B cell (primary cell): ENCODE measurements around the gene ADAM11. TPM values are rescaled to one million over a fixed set of nuclear protein-coding genes. Genes with fewer than 3 reads are reported as not detected.

ENCODE experiments used
- ATAC-seq: fragments of 200-7000 bp; cut with Tn5 transposase; one replicate; pipeline ENCODE4 v1.10.0; 2021; ENCODE audit warnings: low read depth, mild to moderate bottlenecking, moderate number of reproducible peaks, moderate library complexity
- CTCF ChIA-PET: fragments of 350-600 bp; sonication (Branson Sonifier 250); formaldehyde crosslinking; loops from one replicate; lab custom pipeline; 2021; ENCODE audit warnings: antibody characterized with exemption, inconsistent platforms; lab: Charles Lee
- POLR2A ChIA-PET: fragments of 350-600 bp; sonication (Branson Sonifier 250); formaldehyde crosslinking; loops from one replicate; lab custom pipeline; 2021; ENCODE audit warnings: antibody characterized with exemption; lab: Charles Lee
- DNase-seq: peaks from one replicate; pipeline ENCODE4 v3.0.0; 2013
- H2AFZ ChIP-seq: 2 replicates; pipeline ENCODE4 v1.6.1; 2012; ENCODE audit warnings: mild to moderate bottlenecking, low read depth, low read length; ENCODE audit not compliant: insufficient read depth, poor library complexity, severe bottlenecking
- H3K27ac ChIP-seq, 2 donors: 1 replicate in 1 of 2; 2 replicates in 1 of 2; pipeline ENCODE4 v1.5.1; 2012 to 2013; ENCODE audit warnings: low read length in 2 of 2, mild to moderate bottlenecking in 2 of 2, moderate library complexity in 1 of 2
- H3K27me3 ChIP-seq, 4 experiments: fragments of 200-600 bp in 1 of 4; sonication (generic) in 1 of 4; replicated peaks in 1 of 4; 1 replicate in 2 of 4; 2 replicates in 2 of 4; pipeline versions ENCODE4 v1.6.1 to v1.7.0; 2013 to 2016; ENCODE audit warnings: low read length in 3 of 4, mild to moderate bottlenecking in 2 of 4, mixed read lengths in 1 of 4, moderate library complexity in 1 of 4; ENCODE audit not compliant: insufficient read depth in 4 of 4, control insufficient read depth in 3 of 4; ENCODE audit errors: control extremely low read depth in 1 of 4
- H3K36me3 ChIP-seq, 2 experiments: replicated peaks in 1 of 2; 1 replicate in 1 of 2; 2 replicates in 1 of 2; pipeline versions ENCODE4 v1.6.1 to v1.7.1; 2013; ENCODE audit warnings: low read length in 1 of 2; ENCODE audit not compliant: insufficient read depth in 2 of 2, control insufficient read depth in 1 of 2; ENCODE audit errors: control extremely low read depth in 1 of 2, extremely low read depth in 1 of 2
- H3K4me1 ChIP-seq, 2 donors: fragments of 200-600 bp in 1 of 2; sonication (generic) in 1 of 2; 1 replicate in 1 of 2; 2 replicates in 1 of 2; pipeline versions ENCODE4 v1.5.1 to v1.6.1; 2013 to 2017; ENCODE audit warnings: low read length in 2 of 2; ENCODE audit not compliant: control insufficient read depth in 2 of 2, insufficient read depth in 2 of 2
- H3K4me2 ChIP-seq: replicated peaks from 2 replicates; pipeline ENCODE3; 2012; ENCODE audit warnings: mild to moderate bottlenecking, low read depth, low read length; ENCODE audit not compliant: poor library complexity, severe bottlenecking
- H3K4me3 ChIP-seq, 5 experiments: fragments of 200-600 bp in 1 of 5; sonication (generic) in 1 of 5; 1 replicate in 3 of 5; 2 replicates in 2 of 5; pipeline versions ENCODE4 v1.5.1 to v1.7.0; 2011 to 2016; ENCODE audit warnings: low read length in 4 of 5, mild to moderate bottlenecking in 4 of 5, low read depth in 2 of 5, control low read depth in 1 of 5, moderate library complexity in 1 of 5; ENCODE audit not compliant: insufficient read depth in 1 of 5; ENCODE audit errors: control extremely low read depth in 1 of 5, extremely low read depth in 1 of 5
- H3K79me2 ChIP-seq: fragments of 200-600 bp; sonication (generic); one replicate; pipeline ENCODE4 v1.6.0; 2016; ENCODE audit warnings: low read length; ENCODE audit not compliant: control insufficient read depth, insufficient read depth
- H3K9ac ChIP-seq: fragments of 200-600 bp; sonication (generic); 2 replicates; pipeline ENCODE4 v1.6.1; 2017; ENCODE audit warnings: mild to moderate bottlenecking, low read length, moderate library complexity
- H3K9me3 ChIP-seq, 3 donors: one replicate each; pipeline versions ENCODE4 v1.6.1 to v1.7.1; 2013; ENCODE audit warnings: low read length in 2 of 3; ENCODE audit not compliant: control insufficient read depth in 2 of 3, insufficient read depth in 1 of 3; ENCODE audit errors: control extremely low read depth in 1 of 3
- H4K20me1 ChIP-seq: 2 replicates; pipeline ENCODE4 v1.6.0; 2012; ENCODE audit warnings: mild to moderate bottlenecking, low read length; ENCODE audit not compliant: insufficient read depth, control insufficient read depth, poor library complexity, severe bottlenecking
- H3K27ac Mint-ChIP-seq: one replicate; pipeline ENCODE4 v1.8.0; 2021; ENCODE audit warnings: mixed read lengths
- H3K27me3 Mint-ChIP-seq: one replicate; pipeline ENCODE4 v1.8.0; 2021; ENCODE audit warnings: mixed read lengths
- H3K4me1 Mint-ChIP-seq: one replicate; pipeline ENCODE4 v1.8.0; 2021; ENCODE audit warnings: mixed read lengths
- H3K4me3 Mint-ChIP-seq: one replicate; pipeline ENCODE4 v1.8.0; 2021; ENCODE audit warnings: mixed read lengths
- H3K9me3 Mint-ChIP-seq: one replicate; pipeline ENCODE4 v1.8.0; 2022; ENCODE audit warnings: mixed read lengths; ENCODE audit not compliant: insufficient read depth
- EZH2 ChIP-seq: IDR thresholded peaks from 2 replicates; pipeline ENCODE4 v1.6.1; 2012; ENCODE audit warnings: borderline replicate concordance, low read depth, mild to moderate bottlenecking, moderate library complexity, low read length; ENCODE audit not compliant: insufficient read depth, poor library complexity, severe bottlenecking
- WGBS: methylation state at CpG from one replicate; pipeline ENCODE4 v1.1.5; 2013; ENCODE audit warnings: missing lambda C conversion rate; ENCODE audit not compliant: insufficient coverage; 5-methylcytosine and 5-hydroxymethylcytosine counted together
- intact Hi-C: fragments of 100-400 bp; cut with micrococcal nuclease; formaldehyde crosslinking; loops from one replicate; pipeline ENCODE4 v1.10.0; 2022
- polyA plus RNA-seq: library from polyadenylated mRNA; depleted of rRNA; stranded (reverse); fragments of >200 nt; gene quantifications from 2 replicates; pipeline ENCODE4 v1.2.3, GENCODE V29; 2012
- total RNA-seq, 2 donors: library from RNA; stranded (reverse); fragments of 120-200 nt in 1 of 2; gene quantifications; 1 replicate in 1 of 2; 2 replicates in 1 of 2; pipeline versions ENCODE4 v1.2.3 to v1.2.4, GENCODE V29; 2013 to 2022
- TF ChIP-seq, protein P1 (sequence below): fragments of 200-600 bp; IDR thresholded peaks from one replicate; pipeline ENCODE4 v1.8.0; 2022; ENCODE audit warnings: antibody characterized with exemption, mild to moderate bottlenecking

ADAM11 gene
- total and polyA plus RNA-seq, 2 donors (not counting 1 experiment from before 2014, with no cell fraction given) = 0.39 to 1.00 TPM

DNA sequence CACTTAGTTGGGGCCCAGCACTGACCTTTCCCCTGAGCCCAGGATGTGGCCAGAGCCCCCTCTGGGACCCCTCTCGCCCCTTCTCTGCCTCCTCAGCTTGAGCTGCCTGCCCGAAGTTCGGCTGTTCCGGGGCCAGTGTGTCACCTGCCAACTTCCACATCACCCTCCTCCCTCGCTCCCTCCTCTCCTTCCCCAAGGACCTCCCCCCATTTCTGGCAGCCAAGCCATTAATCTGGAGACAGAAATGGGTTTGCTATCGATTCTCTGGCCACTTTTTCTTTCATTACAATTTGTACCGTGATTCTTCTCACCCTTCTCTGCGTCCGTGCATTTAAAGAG, 8.8 kb upstream of the ADAM11 start:
- H3K4me3 ChIP-seq = no peak overlapping the region
- no peak overlapping the region for H3K4me2 ChIP-seq
- DNase-seq = no peak
- no peaks in the 10 kb centered on the region for H4K20me1 ChIP-seq
- Mint-ChIP-seq H3K27ac (no peak overlapping the region), H3K27me3 (peaks cover 3% of the 10 kb centered on the region), H3K4me1 (no peaks in the 10 kb centered on the region), H3K9me3 (no peaks in the 10 kb centered on the region), H3K4me3 (no peak overlapping the region)
- H3K27me3 ChIP-seq = no peaks in the 10 kb centered on the region
- H2AFZ ChIP-seq = no peak overlapping the region
- no peaks in the 10 kb centered on the region for H3K9me3 ChIP-seq
- ChIA-PET POLR2A (no interaction called here), CTCF (no interaction called here)
- intact Hi-C loops = no loop called here
- TF ChIP-seq, protein P1, sequence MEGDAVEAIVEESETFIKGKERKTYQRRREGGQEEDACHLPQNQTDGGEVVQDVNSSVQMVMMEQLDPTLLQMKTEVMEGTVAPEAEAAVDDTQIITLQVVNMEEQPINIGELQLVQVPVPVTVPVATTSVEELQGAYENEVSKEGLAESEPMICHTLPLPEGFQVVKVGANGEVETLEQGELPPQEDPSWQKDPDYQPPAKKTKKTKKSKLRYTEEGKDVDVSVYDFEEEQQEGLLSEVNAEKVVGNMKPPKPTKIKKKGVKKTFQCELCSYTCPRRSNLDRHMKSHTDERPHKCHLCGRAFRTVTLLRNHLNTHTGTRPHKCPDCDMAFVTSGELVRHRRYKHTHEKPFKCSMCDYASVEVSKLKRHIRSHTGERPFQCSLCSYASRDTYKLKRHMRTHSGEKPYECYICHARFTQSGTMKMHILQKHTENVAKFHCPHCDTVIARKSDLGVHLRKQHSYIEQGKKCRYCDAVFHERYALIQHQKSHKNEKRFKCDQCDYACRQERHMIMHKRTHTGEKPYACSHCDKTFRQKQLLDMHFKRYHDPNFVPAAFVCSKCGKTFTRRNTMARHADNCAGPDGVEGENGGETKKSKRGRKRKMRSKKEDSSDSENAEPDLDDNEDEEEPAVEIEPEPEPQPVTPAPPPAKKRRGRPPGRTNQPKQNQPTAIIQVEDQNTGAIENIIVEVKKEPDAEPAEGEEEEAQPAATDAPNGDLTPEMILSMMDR = no peak
- peaks cover 0 to 9% of the 10 kb centered on the region in 2 experiments for H3K36me3 ChIP-seq
- H3K27ac ChIP-seq = no peak overlapping the region
- no peak for ATAC-seq
- H3K79me2 ChIP-seq = no peaks in the 10 kb centered on the region
- no peak overlapping the region for H3K9ac ChIP-seq
- H3K4me1 ChIP-seq = no peaks in the 10 kb centered on the region
- 93% methylated on average over 8 of the region's 9 CpGs for WGBS

DNA sequence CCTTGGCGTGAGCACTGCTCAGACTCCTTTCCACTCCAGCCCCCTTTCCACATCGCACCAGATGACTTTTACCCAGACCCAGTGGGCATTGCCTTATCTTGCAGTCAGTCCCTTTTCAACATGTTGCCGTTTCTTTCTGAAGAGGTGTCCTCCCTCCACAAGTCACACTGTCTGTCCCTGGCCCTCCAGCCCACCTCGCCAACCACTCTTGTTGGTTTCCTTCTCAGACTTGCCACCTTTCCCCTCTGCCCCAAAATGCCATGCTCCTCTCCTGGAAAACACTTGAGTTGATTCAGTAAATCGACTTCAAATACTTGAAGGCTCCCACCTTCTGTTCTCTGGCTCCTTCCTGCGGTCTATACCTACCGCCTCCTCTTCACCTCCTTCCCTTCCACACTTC, 7.5 kb upstream of the ADAM11 start:
- intact Hi-C loops = no loop called here
- no peak for DNase-seq
- TF ChIP-seq, protein P1 = no peak
- TF ChIP-seq EZH2 = no peak
- no peaks in the 10 kb centered on the region for H3K9me3 Mint-ChIP-seq
- WGBS = 97% methylated on average over 7 of the region's 7 CpGs
- CTCF ChIA-PET = no interaction called here
- Histone ChIP-seq H3K27me3 (peaks cover 0 to 2% (median 0%) of the 10 kb centered on the region in 4 experiments), H3K79me2 (no peaks in the 10 kb centered on the region), H3K36me3 (peaks cover 0 to 9% of the 10 kb centered on the region in 2 experiments), H3K4me2 (no peak overlapping the region), H3K4me3 (no peak overlapping the region), H4K20me1 (no peaks in the 10 kb centered on the region), H3K9me3 (no peaks in the 10 kb centered on the region), H3K27ac (no peak overlapping the region), H3K9ac (no peak overlapping the region), H3K4me1 (no peaks in the 10 kb centered on the region), H2AFZ (no peak overlapping the region)
- POLR2A ChIA-PET = no interaction called here
- peaks cover 3% of the 10 kb centered on the region for H3K27me3 Mint-ChIP-seq
- H3K27ac Mint-ChIP-seq = no peak overlapping the region
- ATAC-seq = no peak
- no peak overlapping the region for H3K4me3 Mint-ChIP-seq
- H3K4me1 Mint-ChIP-seq = no peaks in the 10 kb centered on the region
